Lung (tissue), 14 donors: ENCODE results near the gene CCDC146. TPM values are rescaled to one million over a fixed set of nuclear protein-coding genes. Genes with fewer than 3 reads are reported as not detected.
"Not testable (repeated sequence)": the region's sequence is repeated elsewhere in the genome, so short reads cannot be mapped to it uniquely, and the experiment has no call there.

Experiments
- ATAC-seq: fragments of 200-7000 bp; cut with Tn5 transposase; one replicate; pipeline ENCODE4 v1.9.1; 2020; ENCODE audit warnings: moderate number of reproducible peaks; ENCODE audit not compliant: insufficient read depth, low FRiP score
- DNase-seq, 3 donors: peaks; one replicate each; pipeline ENCODE4 v3.0.0-alpha.2; 2013 to 2017
- H3K27ac ChIP-seq, 2 donors: one replicate each; pipeline ENCODE4 v1.5.1; 2013; ENCODE audit warnings: mild to moderate bottlenecking in 2 of 2, moderate library complexity in 2 of 2, control low read depth in 1 of 2, inconsistent platforms in 1 of 2, low read depth in 1 of 2, low read length in 1 of 2
- H3K27me3 ChIP-seq, 3 donors: one replicate each; pipeline ENCODE4 v1.5.1; 2013; ENCODE audit warnings: low read length in 2 of 3; ENCODE audit not compliant: control insufficient read depth in 3 of 3, insufficient read depth in 3 of 3
- H3K36me3 ChIP-seq, 4 donors: one replicate each; pipeline ENCODE4 v1.5.1; 2013; ENCODE audit warnings: low read length in 4 of 4, mild to moderate bottlenecking in 1 of 4, moderate library complexity in 1 of 4; ENCODE audit not compliant: control insufficient read depth in 4 of 4, insufficient read depth in 4 of 4
- H3K4me1 ChIP-seq, 5 donors: one replicate each; pipeline ENCODE4 v1.5.1; 2013; ENCODE audit warnings: low read length in 5 of 5, mild to moderate bottlenecking in 2 of 5, moderate library complexity in 1 of 5; ENCODE audit not compliant: control insufficient read depth in 5 of 5, insufficient read depth in 5 of 5
- H3K4me3 ChIP-seq: one replicate; pipeline ENCODE4 v1.5.1; 2013; ENCODE audit warnings: mild to moderate bottlenecking, control low read depth, moderate library complexity
- H3K9ac ChIP-seq, 2 donors: one replicate each; pipeline ENCODE4 v1.5.1; 2013; ENCODE audit warnings: low read length in 2 of 2, control low read depth in 1 of 2; ENCODE audit not compliant: insufficient read depth in 1 of 2
- H3K9me3 ChIP-seq, 4 donors: one replicate each; pipeline ENCODE4 v1.5.1; 2013; ENCODE audit warnings: low read length in 3 of 4, mild to moderate bottlenecking in 1 of 4, moderate library complexity in 1 of 4; ENCODE audit not compliant: control insufficient read depth in 4 of 4, insufficient read depth in 3 of 4
- WGBS, 2 donors: extraction: QIAGEN DNeasy Blood & Tissue Kit; methylation state at CpG; one replicate each; pipeline ENCODE4 v1.1.7; 2013; 5-methylcytosine and 5-hydroxymethylcytosine counted together
- long read RNA-seq, 5 donors: transcript quantifications; one replicate each; lab custom pipeline, GENCODE V29; 2026
- polyA plus RNA-seq, 2 donors: library from polyadenylated mRNA; stranded (reverse); fragments of 200-250 nt; gene quantifications; one replicate each; pipeline ENCODE4 v1.2.1, GENCODE V29; 2013
- total RNA-seq, 2 donors: library from RNA; depleted of rRNA in 1 of 2; stranded (reverse); fragments of >200 nt in 1 of 2; gene quantifications; one replicate each; pipeline ENCODE4 v1.2.1, GENCODE V29; 2014 to 2021
- donor health status: Bipolar disorder and iron deficiency.
- donor health status: healthy.
- donor health status: DM: yes; HTN: yes; CAD: no.

Gene CCDC146
- total RNA-seq (10 to 100 TPM; 25.1 to 29.6 TPM), polyA plus RNA-seq (1 to 10 TPM; 8.4 to 9.8 TPM)
- long read RNA-seq, donor 1, partial matches to known transcripts: 0 of 2 reads
- long read RNA-seq, donor 1, other reads (novel, unspliced or antisense): 0 of 2 reads
- long read RNA-seq, donor 2: 0 reads
- long read RNA-seq, donor 3, partial matches to known transcripts: 0 of 3 reads
- long read RNA-seq, donor 3, other reads (novel, unspliced or antisense): 0 of 3 reads
- long read RNA-seq, donor 4: 0 reads
- long read RNA-seq, donor 5, partial matches to known transcripts: 5 of 11 reads
- long read RNA-seq, donor 5, other reads (novel, unspliced or antisense): 0 of 11 reads

- not testable (repeated sequence) for H3K9me3 ChIP-seq, H3K27me3 ChIP-seq, H3K36me3 ChIP-seq, H3K4me1 ChIP-seq
- H3K4me3 ChIP-seq: peak within 1 kb of the TSS; percentile 96
- ATAC-seq (peak; percentile 98), DNase-seq (peak; percentile 99)
- peak within 1 kb of the TSS; percentile 76 to 94 for H3K27ac ChIP-seq
- WGBS, 2 donors: 0 to 1% methylated on average over 42 to 50 of the region's 50 CpGs
- peak within 1 kb of the TSS in 1 of 2 donors; percentile 61 for H3K9ac ChIP-seq
These were observed at the start of gene CCDC146 for GRCh38 chr7:77121860-77122681. CCDC146 (plus strand) TSS chr7:77122615; CDS start chr7:77167669, 45,054 bp downstream.

DNA sequence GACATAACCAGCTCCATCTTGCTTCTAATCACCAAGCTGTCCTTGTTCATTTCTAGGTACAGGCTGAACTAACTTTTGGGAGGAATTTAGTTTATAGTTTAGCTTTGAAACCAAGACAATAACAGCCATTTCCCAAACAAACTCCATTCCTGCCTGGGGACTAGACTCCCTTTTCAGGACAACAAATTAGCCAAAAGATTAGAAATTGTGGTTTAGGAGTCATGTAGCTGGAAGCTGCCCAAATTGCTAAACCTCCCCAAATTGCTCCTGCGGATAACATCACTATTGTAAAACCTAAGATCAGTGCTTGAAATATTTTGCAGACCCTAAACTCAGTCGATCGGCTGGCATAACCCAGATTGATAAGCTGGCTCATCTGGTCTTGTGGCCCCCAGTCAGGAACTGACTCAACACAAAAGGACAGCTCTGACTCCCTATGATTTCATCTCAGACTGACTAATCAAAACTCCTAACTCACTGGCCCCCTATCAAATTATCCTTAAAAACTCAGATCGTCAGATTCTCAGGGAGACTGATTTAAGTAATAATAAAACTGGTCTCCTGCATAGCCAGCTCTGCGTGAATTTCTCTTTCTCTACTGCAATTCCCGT, 47.5 kb upstream of the CCDC146 start:
- H3K9ac ChIP-seq, H3K27me3 ChIP-seq, H3K27ac ChIP-seq, H3K36me3 ChIP-seq, DNase-seq, H3K9me3 ChIP-seq, H3K4me3 ChIP-seq, ATAC-seq, H3K4me1 ChIP-seq: not testable (repeated sequence)
- 98 to 100% methylated on average over 3 to 4 of the region's 6 CpGs for WGBS, 2 donors

DNA sequence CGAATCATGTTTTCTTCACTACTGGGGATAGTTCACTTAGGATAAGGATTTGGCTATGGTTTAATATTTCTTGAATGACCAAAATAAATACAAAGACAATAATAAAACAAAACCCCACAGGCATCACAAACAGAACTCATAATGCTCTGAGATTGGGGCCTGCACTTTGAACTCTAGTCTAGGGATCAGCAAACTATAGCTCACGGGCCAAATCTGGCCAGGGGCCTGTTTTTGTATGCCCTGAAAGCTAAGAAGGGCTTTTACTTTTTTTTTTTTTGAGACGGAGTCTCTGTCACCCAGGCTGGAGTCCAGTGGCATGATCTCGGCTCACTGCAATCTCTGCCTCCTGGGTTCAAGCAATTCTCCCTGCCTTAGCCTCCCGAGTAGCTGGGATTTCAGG, 45.4 kb upstream of the CCDC146 start:
- not testable (repeated sequence) for H3K4me3 ChIP-seq, H3K27ac ChIP-seq, H3K27me3 ChIP-seq, H3K9ac ChIP-seq, DNase-seq, ATAC-seq, H3K4me1 ChIP-seq, H3K36me3 ChIP-seq, H3K9me3 ChIP-seq
- 94 to 95% methylated on average over 5 of the region's 5 CpGs for WGBS, 2 donors

DNA sequence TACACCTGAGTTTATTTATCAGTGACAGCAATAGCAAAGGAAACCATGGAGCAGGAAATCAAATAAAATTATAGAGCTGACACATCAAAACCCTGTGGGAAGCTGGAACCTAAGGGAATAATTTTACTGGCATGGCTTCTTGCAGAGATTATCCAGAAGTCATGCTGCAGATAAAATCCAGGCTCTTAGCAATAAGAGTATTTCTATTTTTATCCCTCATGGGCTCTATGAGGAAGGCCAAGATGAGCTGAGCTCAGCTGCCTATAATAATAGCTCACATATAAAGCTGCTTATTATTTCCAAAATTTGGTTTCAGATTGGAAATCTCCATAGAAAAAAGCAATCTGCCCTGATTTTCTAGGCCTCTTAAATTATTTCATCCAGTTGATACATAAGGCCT, 43.3 kb upstream of the CCDC146 start:
- not testable (repeated sequence) for H3K27ac ChIP-seq, H3K36me3 ChIP-seq, H3K9ac ChIP-seq, ATAC-seq, H3K9me3 ChIP-seq, H3K4me3 ChIP-seq, H3K27me3 ChIP-seq, H3K4me1 ChIP-seq, DNase-seq

- not testable (repeated sequence) for DNase-seq, H3K9ac ChIP-seq, H3K9me3 ChIP-seq
These were observed 42.8 kb upstream of the CCDC146 start for GRCh38 chr7:77079624-77080023.

GRCh38 chr7:77080236-77080635, 42.2 kb upstream of the CCDC146 start:
- not testable (repeated sequence) for H3K9ac ChIP-seq, H3K27me3 ChIP-seq, H3K9me3 ChIP-seq, H3K4me1 ChIP-seq, H3K27ac ChIP-seq, H3K36me3 ChIP-seq, DNase-seq, H3K4me3 ChIP-seq, ATAC-seq
- 76 to 77% methylated on average over 2 of the region's 2 CpGs for WGBS, 2 donors

More at GRCh38 chr7:77079624-77080023, 42.8 kb upstream of the CCDC146 start:
- H3K4me3 ChIP-seq, H3K27me3 ChIP-seq, H3K36me3 ChIP-seq, H3K27ac ChIP-seq, ATAC-seq, H3K4me1 ChIP-seq: not testable (repeated sequence)
- 56 to 65% methylated on average over 4 to 5 of the region's 5 CpGs for WGBS, 2 donors

DNA sequence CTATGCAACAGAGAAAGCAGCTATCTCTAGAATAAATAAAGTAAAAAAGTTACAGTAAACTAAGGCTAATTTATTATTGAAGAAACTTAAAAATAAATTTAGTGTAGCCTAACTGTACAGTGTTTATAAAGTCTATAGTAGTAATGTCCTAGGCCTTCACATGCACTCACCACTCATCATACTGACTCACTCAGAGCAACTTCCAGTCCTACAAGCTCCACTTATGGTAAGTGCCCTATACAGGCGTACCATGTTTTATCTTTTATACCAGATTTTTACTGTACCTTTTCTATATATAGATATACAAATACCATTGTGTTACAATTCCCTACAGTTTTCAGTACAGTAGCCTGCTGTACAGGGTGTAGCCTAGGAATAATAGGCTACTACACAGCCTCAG, 40.2 kb upstream of the CCDC146 start:
- not testable (repeated sequence) for H3K4me1 ChIP-seq, H3K4me3 ChIP-seq, H3K36me3 ChIP-seq, H3K27me3 ChIP-seq, H3K9ac ChIP-seq, H3K9me3 ChIP-seq, ATAC-seq, H3K27ac ChIP-seq, DNase-seq
- 89 to 94% methylated on average over 1 of the region's 1 CpG for WGBS, 2 donors

- not testable (repeated sequence) for H3K9ac ChIP-seq, H3K27me3 ChIP-seq, H3K4me1 ChIP-seq, H3K9me3 ChIP-seq, H3K36me3 ChIP-seq, H3K4me3 ChIP-seq, H3K27ac ChIP-seq, DNase-seq, ATAC-seq
- WGBS, 2 donors: 42 to 43% methylated on average over 2 of the region's 2 CpGs
These were observed 30.1 kb upstream of the CCDC146 start for GRCh38 chr7:77092301-77092700.
